Trophoblast cell (in vitro differentiated cells and primary cell): ENCODE measurements around the gene GBX1.

Source experiments
- DNase-seq, 2 donors: peaks; one replicate each; pipeline ENCODE4 v3.0.0-alpha.2; 2016
- H2AFZ ChIP-seq: 2 replicates; pipeline ENCODE4 v1.6.1; 2013; ENCODE audit warnings: low read length, moderate library complexity, mild to moderate bottlenecking; ENCODE audit not compliant: insufficient read depth, poor library complexity
- H2AK5ac ChIP-seq: 2 replicates; pipeline ENCODE4 v1.6.1; 2013; ENCODE audit warnings: mild to moderate bottlenecking, low read length
- H2BK120ac ChIP-seq: 2 replicates; pipeline ENCODE4 v1.6.1; 2013; ENCODE audit warnings: low read length, mild to moderate bottlenecking, moderate library complexity; ENCODE audit not compliant: insufficient read depth, poor library complexity
- H2BK12ac ChIP-seq: 2 replicates; pipeline ENCODE4 v1.6.1; 2013; ENCODE audit warnings: mild to moderate bottlenecking, low read length, moderate library complexity
- H2BK5ac ChIP-seq: 2 replicates; pipeline ENCODE4 v1.6.1; 2013; ENCODE audit warnings: low read length, low read depth, moderate library complexity, mild to moderate bottlenecking; ENCODE audit not compliant: poor library complexity
- H3K14ac ChIP-seq: 2 replicates; pipeline ENCODE4 v1.6.1; 2013; ENCODE audit warnings: mild to moderate bottlenecking, low read length
- H3K18ac ChIP-seq: 2 replicates; pipeline ENCODE4 v1.6.1; 2013; ENCODE audit warnings: mild to moderate bottlenecking, low read length
- H3K23ac ChIP-seq: 2 replicates; pipeline ENCODE4 v1.6.1; 2013; ENCODE audit warnings: low read length
- H3K27ac ChIP-seq: 2 replicates; pipeline ENCODE4 v1.5.1; 2013; ENCODE audit warnings: low read depth, mild to moderate bottlenecking, inconsistent platforms, low read length, moderate library complexity
- H3K27me3 ChIP-seq: 2 replicates; pipeline ENCODE4 v1.6.1; 2013; ENCODE audit warnings: inconsistent platforms, mild to moderate bottlenecking, low read length, moderate library complexity; ENCODE audit not compliant: insufficient read depth
- H3K36me3 ChIP-seq, 2 experiments: 1 replicate in 1 of 2; 2 replicates in 1 of 2; pipeline ENCODE4 v1.6.1; 2013; ENCODE audit warnings: low read length in 2 of 2, mild to moderate bottlenecking in 2 of 2, moderate library complexity in 1 of 2; ENCODE audit not compliant: insufficient read depth in 2 of 2, control insufficient read depth in 1 of 2
- H3K4ac ChIP-seq: 2 replicates; pipeline ENCODE4 v1.6.1; 2013; ENCODE audit warnings: low read depth, mild to moderate bottlenecking, low read length, moderate library complexity
- H3K4me1 ChIP-seq, 2 experiments: 1 replicate in 1 of 2; 2 replicates in 1 of 2; pipeline ENCODE4 v1.6.1; 2013; ENCODE audit warnings: low read length in 2 of 2, mild to moderate bottlenecking in 2 of 2, moderate library complexity in 1 of 2; ENCODE audit not compliant: insufficient read depth in 2 of 2, control insufficient read depth in 1 of 2
- H3K4me2 ChIP-seq: 2 replicates; pipeline ENCODE4 v1.6.1; 2013; ENCODE audit warnings: inconsistent platforms, mild to moderate bottlenecking, low read length, moderate library complexity
- H3K4me3 ChIP-seq: 2 replicates; pipeline ENCODE4 v1.5.1; 2013; ENCODE audit warnings: mild to moderate bottlenecking, low read depth, low read length, inconsistent platforms
- H3K79me1 ChIP-seq: one replicate; pipeline ENCODE4 v1.6.1; 2013; ENCODE audit warnings: low read length
- H3K79me2 ChIP-seq: 2 replicates; pipeline ENCODE4 v1.6.1; 2013; ENCODE audit warnings: low read length, mild to moderate bottlenecking; ENCODE audit not compliant: control insufficient read depth, insufficient read depth, poor library complexity
- H3K9ac ChIP-seq: 2 replicates; pipeline ENCODE4 v1.6.1; 2013; ENCODE audit warnings: mild to moderate bottlenecking, low read length
- H3K9me3 ChIP-seq: 2 replicates; pipeline ENCODE4 v1.6.1; 2013; ENCODE audit warnings: low read depth, mild to moderate bottlenecking, control low read depth, inconsistent platforms, low read length; ENCODE audit not compliant: insufficient read depth
- H4K12ac ChIP-seq: 2 replicates; pipeline ENCODE4 v1.6.1; 2013; ENCODE audit warnings: low read depth, mild to moderate bottlenecking, low read length, moderate library complexity
- H4K8ac ChIP-seq: 2 replicates; pipeline ENCODE4 v1.6.1; 2013; ENCODE audit warnings: low read depth, mild to moderate bottlenecking, low read length, moderate library complexity
- H4K91ac ChIP-seq: one replicate; pipeline ENCODE4 v1.6.1; 2013; ENCODE audit warnings: low read depth, mild to moderate bottlenecking, low read length, moderate library complexity
- WGBS: extraction: QIAGEN DNeasy Blood & Tissue Kit; methylation state at CpG from one replicate; pipeline ENCODE4 v1.1.7; 2013; ENCODE audit warnings: missing lambda C conversion rate; ENCODE audit not compliant: insufficient read length, insufficient coverage; ENCODE audit errors: extremely low coverage; 5-methylcytosine and 5-hydroxymethylcytosine counted together

GBX1 gene

DNA sequence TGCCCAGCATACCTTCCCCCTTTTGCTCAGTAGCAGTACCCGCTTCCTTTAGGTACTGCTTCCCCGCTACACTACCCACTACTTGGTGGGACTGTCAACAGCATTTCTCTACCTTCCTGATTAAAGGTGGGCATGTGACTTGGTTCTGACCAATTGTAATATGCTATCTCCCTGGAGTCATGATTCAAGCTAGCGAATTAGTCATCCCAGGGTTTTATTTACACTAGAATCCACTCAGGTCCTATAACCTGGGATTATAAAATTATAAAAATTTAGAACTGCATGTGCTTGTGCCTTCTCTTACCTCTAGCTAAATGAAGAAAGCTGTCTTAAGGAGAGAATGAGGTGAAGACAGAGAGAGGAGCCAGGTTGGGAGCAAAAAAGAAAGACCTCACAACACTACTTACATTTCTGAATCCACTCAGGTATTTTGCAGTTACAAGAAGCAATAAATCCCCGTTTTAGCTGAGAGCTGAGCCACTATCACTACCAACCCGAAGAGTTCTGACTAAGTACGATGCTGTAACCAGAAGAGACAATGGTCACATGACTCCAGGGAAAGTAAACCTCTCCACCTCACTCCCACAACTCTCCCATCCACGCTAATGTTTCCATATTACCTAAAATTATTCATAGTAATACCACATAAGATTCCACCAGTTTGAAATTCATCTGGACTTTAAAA is 9.7 kb downstream of the GBX1 start:
- Histone ChIP-seq H3K9me3 (no peaks in the 10 kb centered on the region), H3K36me3 (no peaks in the 10 kb centered on the region), H3K79me1 (no peaks in the 10 kb centered on the region), H3K23ac (no peak overlapping the region), H2BK5ac (no peak overlapping the region), H4K12ac (no peak overlapping the region), H3K27ac (no peak overlapping the region), H3K14ac (no peak overlapping the region), H3K9ac (no peak overlapping the region), H4K8ac (no peak overlapping the region), H4K91ac (no peak overlapping the region), H3K27me3 (no peaks in the 10 kb centered on the region), H2AFZ (no peak overlapping the region), H3K4me3 (no peak overlapping the region), H3K79me2 (no peaks in the 10 kb centered on the region), H2BK120ac (no peak overlapping the region), H3K4me1 (no peaks in the 10 kb centered on the region), H3K4me2 (no peak overlapping the region), H3K4ac (no peak overlapping the region), H2AK5ac (no peak overlapping the region), H3K18ac (no peak overlapping the region), H2BK12ac (no peak overlapping the region)
- no peak for DNase-seq
- 100% methylated on average over 1 of the region's 7 CpGs for WGBS

- H2AFZ ChIP-seq, result no peak overlapping the region
- H4K8ac ChIP-seq, result no peak overlapping the region
- H4K91ac ChIP-seq, result no peak overlapping the region
- no peak overlapping the region for H3K14ac ChIP-seq
- H3K27me3 ChIP-seq, result no peaks in the 10 kb centered on the region
- no peak overlapping the region for H2BK12ac ChIP-seq
- H2BK5ac ChIP-seq, result no peak overlapping the region
- H3K18ac ChIP-seq, result no peak overlapping the region
- no peak overlapping the region for H3K4me2 ChIP-seq
- H3K23ac ChIP-seq, result no peak overlapping the region
- no peak overlapping the region for H3K27ac ChIP-seq
- no peaks in the 10 kb centered on the region for H3K79me1 ChIP-seq
- H3K9ac ChIP-seq, result no peak overlapping the region
- no peak for DNase-seq
- no peaks in the 10 kb centered on the region for H3K36me3 ChIP-seq
- no CpG with 5 or more reads among the region's 6 CpGs for WGBS
- H3K9me3 ChIP-seq, result no peaks in the 10 kb centered on the region
- H3K4ac ChIP-seq, result no peak overlapping the region
- no peak overlapping the region for H4K12ac ChIP-seq
- no peaks in the 10 kb centered on the region for H3K4me1 ChIP-seq
- no peak overlapping the region for H2AK5ac ChIP-seq
- H3K79me2 ChIP-seq, result no peaks in the 10 kb centered on the region
- H2BK120ac ChIP-seq, result no peak overlapping the region
- no peak overlapping the region for H3K4me3 ChIP-seq
These were observed 14.6 kb downstream of the GBX1 start for GRCh38 chr7:151152643-151153513.

DNA sequence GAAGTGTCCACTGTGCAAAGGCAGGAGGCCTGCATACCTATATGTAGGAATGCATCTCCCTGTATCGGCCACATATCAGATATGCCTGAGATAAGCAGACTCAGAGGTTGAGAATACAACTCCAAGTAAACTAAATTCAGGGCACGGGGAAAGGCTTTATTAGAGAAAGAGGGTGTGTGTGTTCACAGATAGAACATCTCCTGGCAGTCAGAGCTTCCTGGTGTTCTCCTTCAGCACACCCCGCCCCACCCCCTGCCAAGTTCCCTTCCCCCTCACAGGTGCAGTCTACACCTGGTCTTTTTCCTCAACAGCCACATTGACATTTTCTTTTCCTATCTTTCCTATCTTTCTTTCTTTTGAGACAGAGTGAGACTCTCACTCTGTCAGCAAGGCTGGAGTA is 17.1 kb downstream of the GBX1 start:
- Histone ChIP-seq H3K27me3 (no peaks in the 10 kb centered on the region), H3K4ac (no peak overlapping the region), H3K4me1 (no peaks in the 10 kb centered on the region), H3K9me3 (no peaks in the 10 kb centered on the region), H2AFZ (no peak overlapping the region), H3K4me3 (no peak overlapping the region), H3K36me3 (no peaks in the 10 kb centered on the region), H3K9ac (no peak overlapping the region), H4K8ac (no peak overlapping the region), H4K91ac (no peak overlapping the region), H4K12ac (no peak overlapping the region), H3K23ac (no peak overlapping the region), H3K27ac (no peak overlapping the region), H2AK5ac (no peak overlapping the region), H2BK5ac (no peak overlapping the region), H3K18ac (no peak overlapping the region), H2BK120ac (no peak overlapping the region), H2BK12ac (no peak overlapping the region), H3K4me2 (no peak overlapping the region), H3K79me1 (no peaks in the 10 kb centered on the region), H3K79me2 (no peaks in the 10 kb centered on the region), H3K14ac (no peak overlapping the region)
- DNase-seq, result peak in 1 of 2 donors; percentile 5
- WGBS, result no CpG with 5 or more reads among the region's 3 CpGs

DNA sequence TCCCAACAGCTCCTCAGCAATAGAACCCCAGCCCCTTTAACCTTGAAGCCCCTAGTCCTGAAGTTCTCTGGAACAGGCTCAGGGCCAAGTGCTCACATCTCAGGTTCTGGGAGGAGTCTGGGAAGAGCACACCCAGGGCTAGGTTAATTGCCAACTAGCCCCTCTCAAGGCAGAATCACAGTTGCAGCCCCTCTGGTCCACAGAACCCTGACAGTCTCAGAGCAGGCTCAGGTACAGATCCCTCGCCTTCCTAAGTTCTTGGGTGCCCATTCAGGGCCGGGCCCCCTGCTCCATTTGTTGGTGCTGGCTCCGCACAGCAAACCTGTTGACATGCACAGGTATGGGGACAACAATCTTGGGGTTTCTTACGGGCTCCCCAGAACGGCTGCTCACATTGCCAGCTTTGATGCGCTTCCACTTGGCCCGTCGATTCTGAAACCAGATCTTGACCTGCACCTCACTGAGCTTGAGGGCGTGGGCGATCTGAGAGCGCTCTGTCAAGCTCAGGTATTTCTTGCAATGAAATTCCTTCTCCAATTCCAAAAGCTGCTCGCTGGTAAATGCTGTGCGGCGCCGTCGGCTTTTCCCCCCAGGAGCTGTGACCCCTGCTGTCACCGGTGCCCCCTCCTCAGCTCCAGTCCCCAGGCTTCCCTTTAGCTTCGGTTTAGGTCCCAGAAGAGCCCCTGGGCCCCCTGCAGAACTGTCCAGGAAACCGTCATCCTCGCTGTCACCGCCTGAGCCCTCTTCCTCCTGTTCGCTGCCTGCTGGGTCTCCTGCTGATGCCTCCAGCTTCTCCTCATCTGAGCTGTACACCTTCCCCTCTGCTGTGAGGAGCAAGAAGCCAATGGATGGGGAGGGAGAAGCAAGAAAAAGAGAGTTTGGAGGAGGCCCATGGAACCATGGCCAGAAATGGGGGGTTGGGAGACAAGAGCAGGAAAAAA is 18.9 kb downstream of the GBX1 start:
- Histone ChIP-seq H4K8ac (no peak overlapping the region), H2AFZ (no peak overlapping the region)

More for the DNA sequence above, 18.9 kb downstream of the GBX1 start:
- Histone ChIP-seq H2BK120ac (no peak overlapping the region), H3K4me1 (no peaks in the 10 kb centered on the region), H3K79me2 (no peaks in the 10 kb centered on the region), H3K4ac (no peak overlapping the region), H3K4me3 (no peak overlapping the region), H3K4me2 (no peak overlapping the region), H4K91ac (no peak overlapping the region), H3K23ac (no peak overlapping the region), H3K9me3 (no peaks in the 10 kb centered on the region), H2BK12ac (no peak overlapping the region), H4K12ac (no peak overlapping the region), H3K9ac (no peak overlapping the region), H2AK5ac (no peak overlapping the region), H3K36me3 (peaks cover 11 to 14% of the 10 kb centered on the region in 2 experiments), H3K79me1 (no peaks in the 10 kb centered on the region), H2BK5ac (no peak overlapping the region), H3K27me3 (no peaks in the 10 kb centered on the region), H3K27ac (no peak overlapping the region), H3K14ac (no peak overlapping the region), H3K18ac (no peak overlapping the region)
- no peak for DNase-seq
- WGBS, result no CpG with 5 or more reads among the region's 22 CpGs
